SK-N-SH treated with all-trans-retinoic acid at 6 μM for 48 hours (cell line): ENCODE results near the gene TMEM217.
"Not testable (repeated sequence)": the region's sequence is repeated elsewhere in the genome, so short reads cannot be mapped to it uniquely, and the experiment has no call there.

Experiments used
- ATAC-seq: fragments of 200-7000 bp; cut with Tn5 transposase; 3 replicates; pipeline ENCODE4 v1.9.1; 2020; ENCODE audit warnings: mild to moderate bottlenecking, moderate library complexity
- ARNTL ChIP-seq: fragments of 450-650 bp; formaldehyde crosslinking; IDR thresholded peaks from 2 replicates; pipeline ENCODE4 v1.5.0; 2020; ENCODE audit warnings: low read depth, mild to moderate bottlenecking, moderate library complexity, borderline replicate concordance
- BACH2 ChIP-seq: fragments of 250-450 bp; sonication (Bioruptor Pico); IDR thresholded peaks from 2 replicates; pipeline ENCODE4 v1.9.0; 2021; ENCODE audit warnings: mild to moderate bottlenecking, borderline replicate concordance
- CREB5 ChIP-seq: fragments of 250-450 bp; sonication (Bioruptor Pico); IDR thresholded peaks from 2 replicates; pipeline ENCODE4 v1.5.1; 2020; ENCODE audit warnings: low read depth, mild to moderate bottlenecking, moderate library complexity
- CSDC2 ChIP-seq: fragments of 250-450 bp; sonication (Bioruptor Pico); IDR thresholded peaks from 2 replicates; pipeline ENCODE4 v1.5.0; 2020; ENCODE audit warnings: mild to moderate bottlenecking, moderate library complexity
- CSRNP3 ChIP-seq: fragments of 250-450 bp; sonication (Bioruptor Pico); IDR thresholded peaks from 2 replicates; pipeline ENCODE4 v1.5.1; 2021; ENCODE audit warnings: mild to moderate bottlenecking, moderate library complexity
- ESRRG ChIP-seq: fragments of 250-450 bp; sonication (Bioruptor Pico); IDR thresholded peaks from 2 replicates; pipeline ENCODE4 v1.6.1; 2021; ENCODE audit warnings: mild to moderate bottlenecking
- GLIS3 ChIP-seq: fragments of 250-450 bp; sonication (Bioruptor Pico); IDR thresholded peaks from 2 replicates; pipeline ENCODE4 v1.5.0; 2020; ENCODE audit warnings: mild to moderate bottlenecking, moderate library complexity
- ISL1 ChIP-seq: fragments of 250-450 bp; sonication (Bioruptor Pico); IDR thresholded peaks from 2 replicates; pipeline ENCODE4 v2.1.2; 2022; ENCODE audit warnings: mild to moderate bottlenecking, moderate library complexity
- OSR1 ChIP-seq: fragments of 250-450 bp; sonication (Bioruptor Pico); IDR thresholded peaks from 2 replicates; pipeline ENCODE4 v1.8.0; 2022; ENCODE audit warnings: moderate library complexity, mild to moderate bottlenecking, inconsistent platforms
- RARB ChIP-seq: fragments of 250-450 bp; sonication (Bioruptor Pico); IDR thresholded peaks from 2 replicates; pipeline ENCODE4 v1.8.0; 2021; ENCODE audit warnings: mild to moderate bottlenecking, moderate library complexity
- TCF4 ChIP-seq: fragments of 250-450 bp; sonication (Bioruptor Pico); IDR thresholded peaks from 2 replicates; pipeline ENCODE4 v1.8.0; 2021; ENCODE audit warnings: mild to moderate bottlenecking, moderate library complexity, borderline replicate concordance
- TOX ChIP-seq: fragments of 250-450 bp; sonication (Bioruptor Pico); IDR thresholded peaks from 2 replicates; pipeline ENCODE4 v1.8.0; 2021; ENCODE audit warnings: mild to moderate bottlenecking, moderate library complexity, borderline replicate concordance
- ZC3H10 ChIP-seq: fragments of 250-450 bp; sonication (Bioruptor Pico); IDR thresholded peaks from 2 replicates; pipeline ENCODE4 v1.5.1; 2021; ENCODE audit warnings: mild to moderate bottlenecking, moderate library complexity
- ZNF8 ChIP-seq: fragments of 450-650 bp; formaldehyde crosslinking; IDR thresholded peaks from 2 replicates; pipeline ENCODE4 v1.5.0; 2020; ENCODE audit warnings: mild to moderate bottlenecking, moderate library complexity
- TF ChIP-seq, protein P1 (sequence below): fragments of 250-450 bp; sonication (Bioruptor Pico); IDR thresholded peaks from 2 replicates; pipeline ENCODE4 v1.5.0; 2020; ENCODE audit warnings: mild to moderate bottlenecking, moderate library complexity
- TF ChIP-seq, protein P2 (sequence below): fragments of 250-450 bp; sonication (Bioruptor Pico); IDR thresholded peaks from 2 replicates; pipeline ENCODE4 v1.8.0; 2021; ENCODE audit warnings: low read depth, mild to moderate bottlenecking, moderate library complexity, borderline replicate concordance
- TF ChIP-seq, protein P3 (sequence below): fragments of 250-450 bp; sonication (Bioruptor Pico); IDR thresholded peaks from 2 replicates; pipeline ENCODE4 v1.8.0; 2020; ENCODE audit warnings: mild to moderate bottlenecking, moderate library complexity, borderline replicate concordance

TMEM217 gene

DNA sequence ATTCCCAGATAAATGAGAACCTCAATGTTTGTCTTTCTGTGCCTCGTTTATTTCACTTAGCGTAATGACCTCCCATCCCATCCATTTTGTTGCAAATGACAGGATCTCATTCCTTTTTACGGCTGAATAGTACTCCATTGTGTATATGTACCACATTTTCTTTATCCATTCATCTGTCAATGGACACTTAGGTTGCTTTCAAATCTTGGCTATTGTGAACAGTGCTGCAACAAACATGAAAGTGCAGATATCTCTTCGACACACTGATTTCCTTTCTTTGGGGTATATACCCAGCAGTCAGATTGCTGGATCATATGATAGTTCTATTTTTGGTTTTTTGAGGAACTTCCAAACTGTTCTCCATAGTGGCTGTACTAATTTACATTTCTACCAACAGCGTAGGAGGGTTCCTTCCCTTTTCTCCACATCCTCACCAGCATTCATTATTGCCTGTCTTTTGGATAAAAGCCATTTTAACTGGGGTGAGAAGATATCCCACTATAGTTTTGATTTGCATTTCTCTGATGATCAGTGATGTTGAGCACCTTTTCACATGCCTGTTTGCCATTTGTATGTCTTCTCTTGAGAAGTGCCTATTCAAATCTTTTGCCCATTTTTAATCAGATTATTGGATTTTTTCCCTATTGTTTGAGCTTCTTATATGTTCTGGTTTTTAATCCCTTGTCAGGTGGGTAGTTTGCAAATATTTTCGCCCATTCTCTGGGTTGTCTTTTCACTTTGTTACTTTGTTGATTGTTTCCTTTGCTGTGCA lies 71.8 kb downstream of the TMEM217 start:
- TF ChIP-seq ZNF8 (CRISPR knock-in tag), result peak; percentile 73; the same call in 1 of the 2 replicates
- TF ChIP-seq, all 23 proteins: peak for 1; not testable (repeated sequence) for 22
- not testable (repeated sequence) for ATAC-seq

GRCh38 chr6:37182736-37183590 lies 75.0 kb downstream of the TMEM217 start:
- TF ChIP-seq, protein P1, sequence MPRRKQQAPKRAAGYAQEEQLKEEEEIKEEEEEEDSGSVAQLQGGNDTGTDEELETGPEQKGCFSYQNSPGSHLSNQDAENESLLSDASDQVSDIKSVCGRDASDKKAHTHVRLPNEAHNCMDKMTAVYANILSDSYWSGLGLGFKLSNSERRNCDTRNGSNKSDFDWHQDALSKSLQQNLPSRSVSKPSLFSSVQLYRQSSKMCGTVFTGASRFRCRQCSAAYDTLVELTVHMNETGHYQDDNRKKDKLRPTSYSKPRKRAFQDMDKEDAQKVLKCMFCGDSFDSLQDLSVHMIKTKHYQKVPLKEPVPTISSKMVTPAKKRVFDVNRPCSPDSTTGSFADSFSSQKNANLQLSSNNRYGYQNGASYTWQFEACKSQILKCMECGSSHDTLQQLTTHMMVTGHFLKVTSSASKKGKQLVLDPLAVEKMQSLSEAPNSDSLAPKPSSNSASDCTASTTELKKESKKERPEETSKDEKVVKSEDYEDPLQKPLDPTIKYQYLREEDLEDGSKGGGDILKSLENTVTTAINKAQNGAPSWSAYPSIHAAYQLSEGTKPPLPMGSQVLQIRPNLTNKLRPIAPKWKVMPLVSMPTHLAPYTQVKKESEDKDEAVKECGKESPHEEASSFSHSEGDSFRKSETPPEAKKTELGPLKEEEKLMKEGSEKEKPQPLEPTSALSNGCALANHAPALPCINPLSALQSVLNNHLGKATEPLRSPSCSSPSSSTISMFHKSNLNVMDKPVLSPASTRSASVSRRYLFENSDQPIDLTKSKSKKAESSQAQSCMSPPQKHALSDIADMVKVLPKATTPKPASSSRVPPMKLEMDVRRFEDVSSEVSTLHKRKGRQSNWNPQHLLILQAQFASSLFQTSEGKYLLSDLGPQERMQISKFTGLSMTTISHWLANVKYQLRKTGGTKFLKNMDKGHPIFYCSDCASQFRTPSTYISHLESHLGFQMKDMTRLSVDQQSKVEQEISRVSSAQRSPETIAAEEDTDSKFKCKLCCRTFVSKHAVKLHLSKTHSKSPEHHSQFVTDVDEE (CRISPR knock-in tag), result no peak
- no peak for TF ChIP-seq ZNF8 (CRISPR knock-in tag)
- ATAC-seq, result no peak

GRCh38 chr6:37180610-37181009 lies 77.3 kb downstream of the TMEM217 start:
- ATAC-seq, result not testable (repeated sequence)

- TF ChIP-seq BACH2 (CRISPR knock-in tag), result no peak
- TF ChIP-seq OSR1 (CRISPR knock-in tag), result no peak
- ATAC-seq, result no peak
Measured at GRCh38 chr6:37180075-37180474, 77.9 kb downstream of the TMEM217 start.

DNA sequence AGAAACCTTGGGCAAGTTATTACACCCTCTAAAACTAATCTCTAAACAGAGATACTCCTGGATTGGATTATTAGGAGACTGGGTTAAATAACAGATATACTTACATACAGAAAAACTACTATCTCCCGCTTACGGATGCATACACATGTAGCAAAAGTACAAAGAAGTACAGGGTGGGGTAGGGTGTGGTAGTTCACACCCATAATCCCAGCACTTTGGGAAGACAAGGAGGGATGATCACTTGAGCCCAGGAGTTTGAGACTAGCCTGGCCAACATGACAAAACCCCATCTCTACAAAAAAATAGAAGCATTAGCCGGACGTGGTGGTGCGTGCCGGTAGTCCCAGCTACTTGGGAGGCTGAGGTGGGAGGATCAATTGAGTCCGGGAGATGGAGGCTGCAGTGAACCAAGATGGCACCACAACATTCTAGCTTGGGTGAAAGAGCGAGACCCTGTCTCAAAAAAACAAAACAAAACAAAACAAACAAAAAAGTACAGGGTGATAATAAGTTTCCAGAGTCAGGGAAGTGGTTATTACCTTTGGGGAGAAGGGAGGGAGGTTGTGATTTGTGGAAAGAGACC lies 79.9 kb downstream of the TMEM217 start:
- TF ChIP-seq GLIS3 (CRISPR knock-in tag), result no peak
- TF ChIP-seq ZC3H10, result no peak
- TF ChIP-seq TCF4 (CRISPR knock-in tag), result no peak
- TF ChIP-seq CSRNP3 (CRISPR knock-in tag), result no peak
- TF ChIP-seq RARB, result no peak
- TF ChIP-seq, protein P2, sequence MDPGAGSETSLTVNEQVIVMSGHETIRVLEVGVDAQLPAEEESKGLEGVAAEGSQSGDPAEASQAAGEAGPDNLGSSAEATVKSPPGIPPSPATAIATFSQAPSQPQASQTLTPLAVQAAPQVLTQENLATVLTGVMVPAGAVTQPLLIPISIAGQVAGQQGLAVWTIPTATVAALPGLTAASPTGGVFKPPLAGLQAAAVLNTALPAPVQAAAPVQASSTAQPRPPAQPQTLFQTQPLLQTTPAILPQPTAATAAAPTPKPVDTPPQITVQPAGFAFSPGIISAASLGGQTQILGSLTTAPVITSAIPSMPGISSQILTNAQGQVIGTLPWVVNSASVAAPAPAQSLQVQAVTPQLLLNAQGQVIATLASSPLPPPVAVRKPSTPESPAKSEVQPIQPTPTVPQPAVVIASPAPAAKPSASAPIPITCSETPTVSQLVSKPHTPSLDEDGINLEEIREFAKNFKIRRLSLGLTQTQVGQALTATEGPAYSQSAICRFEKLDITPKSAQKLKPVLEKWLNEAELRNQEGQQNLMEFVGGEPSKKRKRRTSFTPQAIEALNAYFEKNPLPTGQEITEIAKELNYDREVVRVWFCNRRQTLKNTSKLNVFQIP (CRISPR knock-in tag), result no peak
- no peak for TF ChIP-seq ARNTL (CRISPR knock-in tag)
- TF ChIP-seq ESRRG (CRISPR knock-in tag), result no peak
- TF ChIP-seq, protein P1 (CRISPR knock-in tag), result no peak
- no peak for TF ChIP-seq CSDC2 (CRISPR knock-in tag)
- TF ChIP-seq OSR1 (CRISPR knock-in tag), result no peak
- TF ChIP-seq ISL1 (CRISPR knock-in tag), result no peak
- TF ChIP-seq, protein P3, sequence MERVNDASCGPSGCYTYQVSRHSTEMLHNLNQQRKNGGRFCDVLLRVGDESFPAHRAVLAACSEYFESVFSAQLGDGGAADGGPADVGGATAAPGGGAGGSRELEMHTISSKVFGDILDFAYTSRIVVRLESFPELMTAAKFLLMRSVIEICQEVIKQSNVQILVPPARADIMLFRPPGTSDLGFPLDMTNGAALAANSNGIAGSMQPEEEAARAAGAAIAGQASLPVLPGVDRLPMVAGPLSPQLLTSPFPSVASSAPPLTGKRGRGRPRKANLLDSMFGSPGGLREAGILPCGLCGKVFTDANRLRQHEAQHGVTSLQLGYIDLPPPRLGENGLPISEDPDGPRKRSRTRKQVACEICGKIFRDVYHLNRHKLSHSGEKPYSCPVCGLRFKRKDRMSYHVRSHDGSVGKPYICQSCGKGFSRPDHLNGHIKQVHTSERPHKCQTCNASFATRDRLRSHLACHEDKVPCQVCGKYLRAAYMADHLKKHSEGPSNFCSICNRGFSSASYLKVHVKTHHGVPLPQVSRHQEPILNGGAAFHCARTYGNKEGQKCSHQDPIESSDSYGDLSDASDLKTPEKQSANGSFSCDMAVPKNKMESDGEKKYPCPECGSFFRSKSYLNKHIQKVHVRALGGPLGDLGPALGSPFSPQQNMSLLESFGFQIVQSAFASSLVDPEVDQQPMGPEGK (CRISPR knock-in tag), result no peak
- TF ChIP-seq CREB5 (CRISPR knock-in tag), result no peak
- no peak for TF ChIP-seq TOX
- TF ChIP-seq, all 23 proteins: peak for 0
- ATAC-seq, result peak; percentile 9; the same call in 1 of the 3 replicates
